ENCODE results near the gene NUDT15.

NUDT15 gene

GRCh38 chr13:48029859-48030258, 7.7 kb upstream of the NUDT15 start:
- Histone ChIP-seq H3K4me3 (ENCODE audit: low read length) (no peak overlapping the region), H4K20me1 (ENCODE audit: control insufficient read depth, insufficient read depth, low read depth, low read length) (no peaks in the 10 kb centered on the region), H3K36me3 (ENCODE audit: control insufficient read depth, low read length) (peaks cover 42% of the 10 kb centered on the region), H3K4me1 (ENCODE audit: control insufficient read depth, low read length) (no peaks in the 10 kb centered on the region), H3K4me2 (ENCODE audit: low read length) (no peak overlapping the region), H3K27ac (ENCODE audit: low read depth, low read length) (no peak overlapping the region), H3K79me2 (ENCODE audit: control insufficient read depth, low read length) (peaks cover 16% of the 10 kb centered on the region), H3K27me3 (ENCODE audit: control insufficient read depth, low read length) (no peaks in the 10 kb centered on the region), H3K9me2 (replicated peaks; ENCODE audit: control insufficient read depth, low read length) (no peaks in the 10 kb centered on the region), H3F3A (ENCODE audit: control insufficient read depth, insufficient read depth) (no peaks in the 10 kb centered on the region), H3K9me3 (ENCODE audit: control insufficient read depth, insufficient read depth, low read length) (peaks cover 28% of the 10 kb centered on the region)
- no peak for TF ChIP-seq EZH2phosphoT487 (IDR thresholded peaks at IDR 0.05; ENCODE audit: borderline replicate concordance, low read length)
- TF ChIP-seq CTCF (IDR thresholded peaks at IDR 0.05; ENCODE audit: low read depth, low read length, poor library complexity, severe bottlenecking) = no peak

- Histone ChIP-seq H3F3A (ENCODE audit: control insufficient read depth, insufficient read depth) (peaks cover 17% of the 10 kb centered on the region; the same call in 1 of the 2 replicates), H3K36me3 (ENCODE audit: control insufficient read depth, low read length) (peaks cover 54% of the 10 kb centered on the region), H3K4me1 (ENCODE audit: control insufficient read depth, low read length) (peaks cover 25% of the 10 kb centered on the region), H3K9me3 (ENCODE audit: control insufficient read depth, insufficient read depth, low read length) (peaks cover 3% of the 10 kb centered on the region), H3K79me2 (ENCODE audit: control insufficient read depth, low read length) (peaks cover 48% of the 10 kb centered on the region), H3K4me2 (ENCODE audit: low read length) (peak overlapping the region; percentile 79), H3K4me3 (ENCODE audit: low read length) (peak overlapping the region; percentile 85), H3K27ac (ENCODE audit: low read depth, low read length) (peak overlapping the region; percentile 79; the same call in 1 of the 2 replicates), H3K9me2 (replicated peaks; ENCODE audit: control insufficient read depth, low read length) (no peaks in the 10 kb centered on the region), H4K20me1 (ENCODE audit: control insufficient read depth, insufficient read depth, low read depth, low read length) (no peaks in the 10 kb centered on the region), H3K27me3 (ENCODE audit: control insufficient read depth, low read length) (no peaks in the 10 kb centered on the region)
- TF ChIP-seq CTCF (IDR thresholded peaks at IDR 0.05; ENCODE audit: low read depth, low read length, poor library complexity, severe bottlenecking) (no peak), EZH2phosphoT487 (IDR thresholded peaks at IDR 0.05; ENCODE audit: borderline replicate concordance, low read length) (no peak)
Observed at GRCh38 chr13:48038761-48039160, 1.2 kb downstream of the NUDT15 start.

DNA sequence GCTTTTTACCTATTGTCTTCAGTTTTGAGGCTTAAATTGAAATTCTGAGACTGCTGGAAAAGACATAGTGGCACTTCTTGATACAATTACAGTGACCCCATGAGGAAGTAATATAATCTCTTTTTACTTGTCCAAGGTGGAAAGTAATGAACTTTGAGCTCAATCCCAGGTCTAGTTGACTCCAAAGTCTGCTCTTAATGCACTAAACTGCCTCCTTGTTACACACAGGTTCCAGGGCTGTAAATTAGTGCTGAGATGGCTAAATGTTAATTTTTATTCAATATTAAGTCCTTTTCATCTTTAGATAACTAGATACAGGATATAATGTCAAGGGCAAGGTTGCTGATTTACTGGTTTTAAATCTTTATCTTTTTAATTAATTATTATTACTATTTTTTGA, 2.5 kb downstream of the NUDT15 start:
- no peak overlapping the region for H3K4me2 ChIP-seq (ENCODE audit: low read length)
- H4K20me1 ChIP-seq (ENCODE audit: control insufficient read depth, insufficient read depth, low read depth, low read length) = no peaks in the 10 kb centered on the region
- no peaks in the 10 kb centered on the region for H3K9me2 ChIP-seq (replicated peaks; ENCODE audit: control insufficient read depth, low read length)
- H3K36me3 ChIP-seq (ENCODE audit: control insufficient read depth, low read length) = peaks cover 54% of the 10 kb centered on the region
- no peaks in the 10 kb centered on the region for H3K27me3 ChIP-seq (ENCODE audit: control insufficient read depth, low read length)
- peaks cover 39% of the 10 kb centered on the region for H3K79me2 ChIP-seq (ENCODE audit: control insufficient read depth, low read length)
- H3K9me3 ChIP-seq (ENCODE audit: control insufficient read depth, insufficient read depth, low read length) = no peaks in the 10 kb centered on the region
- H3F3A ChIP-seq (ENCODE audit: control insufficient read depth, insufficient read depth) = peaks cover 23% of the 10 kb centered on the region
- H3K4me3 ChIP-seq (ENCODE audit: low read length) = no peak overlapping the region
- H3K4me1 ChIP-seq (ENCODE audit: control insufficient read depth, low read length) = peaks cover 25% of the 10 kb centered on the region
- no peak for TF ChIP-seq EZH2phosphoT487 (IDR thresholded peaks at IDR 0.05; ENCODE audit: borderline replicate concordance, low read length)
- TF ChIP-seq CTCF (IDR thresholded peaks at IDR 0.05; ENCODE audit: low read depth, low read length, poor library complexity, severe bottlenecking) = no peak
- H3K27ac ChIP-seq (ENCODE audit: low read depth, low read length) = no peak overlapping the region
